UCSD-AML1 (cell line): ENCODE results near the gene MADD.
A peak's percentile ranks its signal among the peaks of the same experiment; 100 is the strongest.

Experiments
- DNase-seq: peaks from one replicate; lab custom pipeline; 2025; ENCODE audit not compliant: unreplicated experiment; lab: John Stamatoyannopoulos, UW

The MADD gene

GRCh38 chr11:47249378-47249715 lies 20.6 kb upstream of the MADD start:
- DNase-seq, result no peak

GRCh38 chr11:47251751-47252150 lies 18.2 kb upstream of the MADD start:
- DNase-seq, result no peak

DNA sequence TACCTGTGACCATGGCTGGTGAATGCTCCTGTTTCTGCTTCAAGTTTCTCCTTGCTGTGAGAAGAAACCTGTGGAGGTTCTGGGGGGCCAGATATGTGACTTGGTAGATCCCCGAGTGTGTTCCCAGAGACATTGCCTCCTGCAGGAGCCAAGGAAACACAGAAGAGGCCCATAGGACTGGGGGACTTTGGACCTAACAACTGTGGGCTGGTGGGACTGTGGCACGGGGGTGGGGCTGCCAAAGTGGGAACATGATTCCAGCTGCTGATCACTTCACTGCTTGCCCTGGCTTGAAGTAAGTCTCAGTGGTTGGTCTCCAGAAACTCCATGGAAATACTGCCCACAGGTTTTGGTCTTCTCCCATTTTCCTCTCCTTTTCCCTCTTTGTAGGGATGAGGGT lies 16.3 kb upstream of the MADD start:
- no peak for DNase-seq

GRCh38 chr11:47254386-47254785 lies 15.5 kb upstream of the MADD start:
- DNase-seq, result no peak

GRCh38 chr11:47256374-47256773 lies 13.6 kb upstream of the MADD start:
- no peak for DNase-seq

GRCh38 chr11:47257177-47257516 lies 12.8 kb upstream of the MADD start:
- DNase-seq, result no peak

DNA sequence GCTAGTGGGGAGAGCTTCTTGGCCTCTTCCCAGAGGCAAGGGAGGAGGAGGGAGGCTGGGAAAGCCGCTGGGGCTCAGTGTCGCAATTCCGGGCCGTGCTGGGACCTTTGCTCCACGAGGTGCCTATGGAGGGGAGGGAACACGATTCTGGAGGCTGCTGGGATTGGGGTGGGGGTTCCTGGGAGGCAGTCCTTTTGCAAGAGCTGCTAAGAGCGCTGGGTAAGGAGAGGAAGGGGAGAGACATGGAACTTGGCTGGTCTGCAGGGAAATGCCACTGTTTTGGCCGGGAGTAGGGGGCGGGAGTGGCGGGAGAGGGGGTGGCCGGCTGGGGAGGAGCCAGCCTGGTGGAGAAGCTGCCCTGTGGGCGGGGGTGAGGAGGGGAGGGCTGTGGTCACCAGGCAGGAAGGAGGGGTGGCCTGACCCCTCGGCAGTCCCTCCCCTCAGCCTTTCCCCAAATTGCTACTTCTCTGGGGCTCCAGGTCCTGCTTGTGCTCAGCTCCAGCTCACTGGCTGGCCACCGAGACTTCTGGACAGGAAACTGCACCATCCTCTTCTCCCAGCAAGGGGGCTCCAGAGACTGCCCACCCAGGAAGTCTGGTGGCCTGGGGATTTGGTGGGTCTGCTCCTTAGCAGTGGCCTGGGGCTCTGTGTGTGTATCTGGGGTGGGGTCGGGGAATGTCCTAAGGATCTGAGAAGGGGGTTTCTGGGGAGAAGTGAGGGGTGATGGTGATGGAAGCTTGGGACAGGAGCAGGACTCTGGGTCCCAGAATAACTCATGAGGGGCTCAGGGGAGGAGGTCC lies 12.2 kb upstream of the MADD start, which contains the start of gene NR1H3:
Gene NR1H3, plus strand, starts transcription at position 480 of the 800 bp plus-strand sequence. CDS start 1,221 bp downstream, outside the sequence.
- peak; percentile 77 for DNase-seq

DNA sequence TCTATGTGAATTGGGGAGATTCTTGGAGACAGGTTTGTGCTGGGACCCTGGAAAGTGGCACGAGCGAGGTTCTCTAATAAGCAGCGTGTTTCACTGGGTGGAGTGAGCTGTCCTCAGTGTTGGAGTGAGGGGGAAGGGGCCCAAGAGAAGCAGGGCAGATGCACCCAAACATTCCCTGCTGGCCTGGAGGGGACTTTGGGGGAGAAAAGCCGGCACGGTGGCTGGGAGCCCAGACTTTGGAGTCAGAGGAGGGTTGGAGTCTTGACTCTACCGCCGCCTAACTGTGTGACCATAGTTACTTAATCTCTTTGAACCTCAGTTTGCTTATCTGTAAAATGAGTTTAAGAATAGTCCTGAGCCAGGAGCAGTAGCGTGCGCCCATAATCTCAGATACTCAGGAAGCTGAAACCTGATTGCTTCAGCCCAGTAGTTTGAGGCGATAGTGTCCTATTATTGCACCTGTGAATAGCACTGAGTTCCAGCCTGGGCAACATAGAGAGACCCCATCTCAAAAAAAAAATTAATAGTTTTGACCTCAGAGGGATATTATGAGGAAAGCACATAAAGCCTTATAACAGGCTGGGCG lies 11.5 kb upstream of the MADD start:
- no peak for DNase-seq

DNA sequence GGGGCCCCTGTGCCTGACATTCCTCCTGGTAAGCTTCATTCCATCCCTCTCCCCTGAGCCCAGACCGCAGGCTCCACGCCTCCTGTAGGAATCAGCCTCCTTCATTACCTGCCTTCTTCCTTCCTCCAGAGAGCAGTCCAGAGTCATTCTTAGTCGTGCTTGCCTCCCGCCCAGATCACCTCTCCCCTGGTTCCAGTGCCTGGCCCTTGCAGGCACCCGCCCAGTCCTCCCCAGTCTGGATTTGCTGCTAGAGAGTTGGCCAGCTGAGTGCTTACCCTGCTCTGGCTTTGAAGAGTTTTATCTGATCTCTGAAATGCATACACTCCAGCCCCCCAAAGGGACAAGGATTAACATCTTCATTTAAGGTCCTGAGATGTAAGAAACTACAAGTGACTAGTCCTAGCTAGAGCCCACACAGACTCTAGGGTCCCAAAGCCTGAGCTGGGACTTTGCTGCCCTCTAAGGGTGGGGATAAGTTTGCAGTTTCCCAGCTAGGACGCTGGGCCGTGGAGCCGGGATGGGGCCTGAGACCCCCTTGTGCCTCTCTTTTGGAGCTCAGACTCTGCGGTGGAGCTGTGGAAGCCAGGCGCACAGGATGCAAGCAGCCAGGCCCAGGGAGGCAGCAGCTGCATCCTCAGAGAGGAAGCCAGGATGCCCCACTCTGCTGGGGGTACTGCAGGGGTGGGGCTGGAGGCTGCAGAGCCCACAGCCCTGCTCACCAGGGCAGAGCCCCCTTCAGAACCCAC lies 10.5 kb upstream of the MADD start:
- peak; percentile 59 for DNase-seq

GRCh38 chr11:47260366-47260765 lies 9.6 kb upstream of the MADD start:
- no peak for DNase-seq

DNA sequence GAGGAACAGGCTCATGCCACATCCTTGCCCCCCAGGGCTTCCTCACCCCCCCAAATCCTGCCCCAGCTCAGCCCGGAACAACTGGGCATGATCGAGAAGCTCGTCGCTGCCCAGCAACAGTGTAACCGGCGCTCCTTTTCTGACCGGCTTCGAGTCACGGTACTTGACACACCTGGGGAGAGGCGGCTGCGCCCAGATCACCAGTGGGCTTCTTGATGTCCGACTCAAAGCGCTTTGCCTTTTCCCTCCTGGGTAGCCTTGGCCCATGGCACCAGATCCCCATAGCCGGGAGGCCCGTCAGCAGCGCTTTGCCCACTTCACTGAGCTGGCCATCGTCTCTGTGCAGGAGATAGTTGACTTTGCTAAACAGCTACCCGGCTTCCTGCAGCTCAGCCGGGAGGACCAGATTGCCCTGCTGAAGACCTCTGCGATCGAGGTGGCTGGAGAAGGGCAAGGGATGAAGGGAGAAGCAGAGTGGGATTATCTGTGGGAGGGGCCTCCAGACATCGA lies 8.6 kb upstream of the MADD start:
- DNase-seq, result no peak

DNA sequence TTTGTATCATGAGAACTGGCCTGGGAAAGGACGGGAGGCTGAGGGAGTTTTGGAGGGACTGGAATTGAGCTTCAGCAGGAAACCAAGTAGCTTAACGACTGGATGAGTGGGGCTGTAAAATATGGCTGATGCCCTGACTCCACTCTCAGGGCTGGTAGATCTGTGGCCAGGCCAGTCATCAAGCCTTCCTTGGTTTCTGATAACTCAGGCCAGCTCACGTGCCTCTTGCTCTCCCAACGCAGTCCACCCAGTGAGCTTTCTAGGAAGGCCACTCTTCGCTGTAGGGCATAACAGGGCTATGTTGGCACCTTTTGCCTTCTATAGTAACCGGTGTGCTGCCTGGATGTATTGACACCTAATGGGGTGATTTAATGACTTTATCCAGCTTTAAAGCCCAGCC lies 5.8 kb upstream of the MADD start:
- DNase-seq, result no peak

- DNase-seq, result no peak
Measured at GRCh38 chr11:47264521-47264920, 5.4 kb upstream of the MADD start.

GRCh38 chr11:47267876-47268275 lies 2.1 kb upstream of the MADD start:
- no peak for DNase-seq

DNA sequence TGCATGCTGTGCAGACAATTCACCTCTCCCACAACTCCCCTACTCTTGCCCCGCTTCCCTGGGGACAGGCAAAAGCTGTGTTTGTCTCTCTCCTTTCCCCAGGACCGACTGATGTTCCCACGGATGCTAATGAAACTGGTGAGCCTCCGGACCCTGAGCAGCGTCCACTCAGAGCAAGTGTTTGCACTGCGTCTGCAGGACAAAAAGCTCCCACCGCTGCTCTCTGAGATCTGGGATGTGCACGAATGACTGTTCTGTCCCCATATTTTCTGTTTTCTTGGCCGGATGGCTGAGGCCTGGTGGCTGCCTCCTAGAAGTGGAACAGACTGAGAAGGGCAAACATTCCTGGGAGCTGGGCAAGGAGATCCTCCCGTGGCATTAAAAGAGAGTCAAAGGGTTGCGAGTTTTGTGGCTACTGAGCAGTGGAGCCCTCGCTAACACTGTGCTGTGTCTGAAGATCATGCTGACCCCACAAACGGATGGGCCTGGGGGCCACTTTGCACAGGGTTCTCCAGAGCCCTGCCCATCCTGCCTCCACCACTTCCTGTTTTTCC lies 1.4 kb upstream of the MADD start:
- no peak for DNase-seq

DNA sequence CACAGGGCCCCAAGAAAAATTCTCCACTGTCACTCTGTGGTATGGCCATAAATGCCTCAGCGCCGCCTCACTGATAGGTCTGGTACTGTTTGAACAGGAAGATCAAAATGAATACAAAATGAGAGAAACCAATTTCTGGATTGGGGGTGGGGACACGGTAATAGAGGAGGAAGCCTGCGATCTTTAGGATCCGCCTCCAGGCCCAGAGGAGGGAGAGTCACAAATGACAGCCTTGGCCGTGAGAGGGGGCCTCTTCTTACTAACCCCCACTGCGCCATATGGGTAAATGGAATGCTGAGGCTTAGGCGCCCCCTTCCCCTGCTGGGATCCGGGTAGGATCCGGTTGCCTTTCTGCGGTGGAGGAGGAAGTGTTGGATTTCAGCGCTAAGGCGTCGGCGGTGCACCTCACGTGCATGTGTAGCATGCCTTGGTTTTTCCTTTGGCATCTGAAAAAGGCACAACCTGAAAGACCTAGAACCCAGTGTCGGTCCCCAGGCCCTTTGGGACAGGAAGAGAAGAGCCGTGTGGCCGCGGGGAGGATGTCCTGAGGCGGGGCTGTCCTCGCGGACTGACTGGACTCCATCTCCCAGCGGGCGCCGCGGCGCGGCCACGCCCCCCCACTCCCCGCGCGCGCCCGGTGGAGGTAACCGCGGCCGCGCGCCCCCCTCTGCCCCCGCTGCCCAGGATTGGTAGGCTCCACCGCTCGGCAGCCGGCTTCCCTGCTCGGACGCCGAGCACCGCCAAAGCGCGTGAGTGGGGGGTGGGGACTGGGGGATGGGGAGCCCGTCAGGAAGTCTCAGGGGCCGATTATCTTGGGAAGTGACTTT lies 718 bp upstream of the MADD start:
- DNase-seq, result peak; percentile 94

- peak; percentile 22 for DNase-seq
Measured at GRCh38 chr11:47270331-47271271, 668 bp downstream of the MADD start.

- no peak for DNase-seq
Measured at GRCh38 chr11:47271328-47271727, 1.4 kb downstream of the MADD start.

DNA sequence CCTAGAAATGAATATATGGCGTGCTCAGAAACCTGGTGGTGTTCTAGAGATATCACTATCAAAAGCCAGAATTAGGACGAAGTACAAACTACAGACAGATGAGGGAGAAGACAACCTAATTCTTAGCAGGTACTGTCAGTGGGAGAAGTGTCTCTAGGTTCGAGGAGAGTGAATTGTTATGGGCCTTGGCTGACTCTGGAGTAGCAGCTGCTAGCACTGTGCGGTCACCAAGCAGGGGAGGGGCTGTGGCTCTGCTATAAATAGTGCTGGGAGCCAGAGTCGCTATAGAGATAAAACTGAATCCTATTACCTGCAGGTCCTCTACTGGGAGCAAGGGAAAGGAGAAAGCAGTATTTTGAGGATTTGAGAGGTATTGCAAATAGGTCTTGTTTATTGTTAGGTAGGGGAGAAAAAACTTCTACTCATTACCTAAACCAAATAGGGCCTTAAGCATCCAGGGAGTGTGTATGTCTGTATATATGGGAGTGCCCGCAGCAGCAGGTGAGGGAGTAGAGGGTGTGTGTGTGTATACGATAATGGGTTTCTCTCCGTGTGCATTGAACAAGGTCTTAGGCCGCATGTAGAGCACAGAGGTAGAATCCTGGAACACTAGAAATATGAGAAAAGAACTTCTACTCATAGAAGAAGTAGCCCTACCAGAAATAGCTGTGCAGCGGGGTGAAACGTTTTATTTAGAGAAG lies 2.2 kb downstream of the MADD start:
- no peak for DNase-seq
